ENCODE measurements around the gene MAT1A.
"Not testable (repeated sequence)": the region's sequence is repeated elsewhere in the genome, so short reads cannot be mapped to it uniquely, and the experiment has no call there.

The MAT1A gene

DNA sequence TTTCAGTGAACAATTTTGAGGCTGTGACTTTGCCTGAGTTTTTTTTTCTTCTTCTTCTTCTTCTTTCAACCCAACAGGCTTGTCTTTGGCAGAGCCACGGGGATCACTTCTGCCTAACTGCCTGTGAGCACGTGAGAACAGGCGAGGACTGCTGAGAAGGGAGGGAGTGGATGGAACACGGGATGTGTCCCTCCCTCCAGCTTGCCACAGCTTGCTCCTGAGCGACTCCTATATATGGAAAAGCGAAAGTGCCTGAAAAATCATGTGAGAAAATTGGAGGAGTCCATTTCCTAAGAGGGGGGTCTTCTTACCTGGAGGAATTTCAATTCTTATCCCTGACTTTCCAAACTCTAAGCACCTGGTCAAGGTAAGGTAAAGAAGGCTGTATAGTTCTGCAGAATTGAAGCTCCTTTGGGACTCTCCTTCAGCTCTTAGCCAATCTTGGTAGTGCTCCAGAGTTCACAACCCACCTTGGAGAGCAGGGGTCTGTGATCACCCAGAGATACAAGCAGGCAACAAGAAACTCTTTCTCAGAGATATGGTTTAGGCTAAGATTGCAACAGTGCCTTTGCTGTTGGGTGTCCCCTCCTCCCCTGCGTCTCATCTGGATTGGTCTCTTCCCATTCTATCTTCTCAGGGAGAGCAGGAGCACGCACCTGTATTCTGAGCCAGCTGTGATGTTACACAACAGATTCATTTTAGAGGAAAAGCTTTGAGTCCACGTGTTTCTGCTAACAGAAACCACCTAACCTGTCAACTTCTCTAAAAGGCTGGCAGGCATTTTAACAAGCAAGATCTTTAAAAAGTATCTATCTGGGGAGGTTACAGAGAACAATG is at the start of gene MAT1A:
Gene MAT1A, minus strand, starts transcription at position 208 of the 837 bp plus-strand sequence. CDS start 235 bp downstream, outside the sequence.
- no peak for DNase-seq

DNA sequence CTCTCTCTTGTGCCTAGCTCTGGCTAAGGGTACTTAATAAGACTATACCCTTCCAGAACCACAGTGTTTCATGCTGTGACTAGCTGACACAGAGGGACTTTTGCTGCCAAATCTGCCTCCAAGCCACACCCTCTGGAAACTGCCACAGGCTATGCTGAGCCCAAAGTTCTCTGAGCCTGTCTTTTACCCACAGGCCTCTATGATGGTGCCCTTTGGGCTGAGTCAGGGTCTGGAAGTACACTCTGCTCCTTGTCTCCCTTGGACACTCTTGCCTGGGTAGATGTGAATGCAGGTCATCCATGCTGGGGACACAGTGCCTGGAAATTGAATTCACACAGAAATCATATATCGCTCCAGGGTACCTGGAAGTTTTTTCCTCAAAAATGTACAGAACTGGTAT is 44.5 kb upstream of the MAT1A start:
- no peak for DNase-seq

DNA sequence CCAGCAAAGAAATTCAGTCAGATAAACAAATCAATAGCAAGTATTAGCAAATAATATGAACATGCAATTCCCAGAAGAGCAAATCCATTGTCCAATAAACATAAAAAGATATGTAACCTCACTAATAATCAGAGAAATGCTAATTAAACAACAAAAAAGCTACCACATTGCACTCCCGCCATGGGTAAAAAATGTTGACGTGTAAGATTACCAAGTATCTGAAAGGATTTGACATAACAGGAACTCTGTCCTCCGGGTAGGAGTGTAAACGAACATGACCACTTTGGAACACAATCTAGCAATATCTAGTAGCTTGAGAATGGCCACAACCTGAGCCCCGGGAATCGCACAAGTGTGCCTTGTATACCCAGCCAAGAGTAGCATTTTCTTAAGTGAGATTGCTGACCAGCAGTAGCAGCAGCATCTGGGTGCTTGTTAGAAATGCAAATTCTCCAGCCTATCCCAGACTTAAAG is 35.5 kb upstream of the MAT1A start:
- no peak for DNase-seq

DNA sequence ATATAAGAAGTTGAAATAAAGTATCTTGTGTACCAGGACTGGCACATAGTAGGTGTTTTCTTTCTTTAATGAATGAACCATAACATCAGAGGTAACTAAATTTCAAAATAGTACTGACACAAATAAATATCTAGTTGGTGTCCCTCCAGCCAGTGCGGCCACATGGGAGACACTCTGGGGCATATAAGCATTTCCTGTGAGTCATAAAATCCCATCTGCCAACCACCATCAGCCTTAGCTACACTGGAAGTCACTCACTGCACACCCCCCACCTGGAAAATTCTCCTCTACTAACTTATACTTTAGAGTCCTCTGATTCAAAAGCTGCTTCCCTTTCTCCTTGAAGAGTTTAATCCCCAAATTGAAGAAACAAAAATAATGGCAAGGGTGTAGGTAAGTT is 34.6 kb upstream of the MAT1A start:
- DNase-seq = no peak

DNA sequence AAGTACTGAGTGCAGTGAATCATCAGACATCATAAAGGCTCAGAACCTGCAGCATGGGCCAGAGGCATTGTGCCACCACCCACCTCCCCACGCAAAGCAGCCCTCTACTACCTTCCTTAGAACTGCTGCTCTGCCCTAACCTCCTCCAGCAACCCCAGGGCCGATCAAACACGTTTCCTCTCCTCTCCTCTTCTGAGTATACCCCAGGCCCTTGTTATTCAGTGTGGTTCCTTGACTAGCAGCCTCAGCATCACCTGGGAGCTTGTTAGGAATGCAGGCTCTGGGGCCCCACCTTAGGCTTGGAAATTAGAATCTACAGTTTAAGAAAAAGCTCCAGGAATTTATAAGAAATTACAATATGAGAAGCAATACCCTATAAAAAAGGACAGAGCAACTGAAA is 33.9 kb upstream of the MAT1A start:
- no peak for DNase-seq

DNA sequence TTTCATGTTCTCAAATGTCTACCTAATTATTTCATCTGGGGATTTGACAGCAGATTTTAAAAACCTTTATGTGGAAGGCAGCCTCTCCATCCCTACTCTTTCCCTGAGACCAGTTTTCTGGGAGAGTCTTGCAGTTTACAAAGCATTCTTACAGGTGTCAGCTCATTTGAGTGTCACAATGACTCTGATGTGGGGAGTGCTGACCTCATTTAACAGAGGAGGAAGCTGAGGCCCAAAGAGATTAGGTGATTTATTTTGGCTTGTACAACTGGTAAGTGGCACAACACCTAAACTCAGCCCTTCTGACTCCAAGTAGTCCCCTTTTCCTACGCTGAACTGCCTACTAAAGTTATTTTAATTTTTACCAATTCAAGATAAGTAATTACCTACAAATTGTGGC is 33.3 kb upstream of the MAT1A start:
- DNase-seq = no peak

DNA sequence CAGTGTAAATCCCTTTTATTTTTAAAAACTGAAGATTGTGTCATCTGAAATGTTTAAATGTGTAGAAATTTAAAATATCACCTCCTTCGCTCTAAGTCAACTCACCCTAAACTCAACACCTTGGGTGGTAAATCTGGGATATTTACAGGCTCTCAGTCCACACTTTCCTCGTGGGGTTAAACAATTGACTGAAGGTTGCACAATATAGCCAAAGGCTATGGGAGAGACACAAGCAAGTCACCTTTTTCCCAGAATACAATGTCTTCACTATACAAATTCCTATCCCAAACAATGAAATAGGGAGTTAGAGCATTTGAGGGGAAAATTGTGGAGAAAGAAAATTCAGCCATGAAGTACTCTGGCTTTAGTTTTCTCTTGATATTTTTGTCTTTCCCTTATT is 32.7 kb upstream of the MAT1A start:
- DNase-seq = no peak

DNA sequence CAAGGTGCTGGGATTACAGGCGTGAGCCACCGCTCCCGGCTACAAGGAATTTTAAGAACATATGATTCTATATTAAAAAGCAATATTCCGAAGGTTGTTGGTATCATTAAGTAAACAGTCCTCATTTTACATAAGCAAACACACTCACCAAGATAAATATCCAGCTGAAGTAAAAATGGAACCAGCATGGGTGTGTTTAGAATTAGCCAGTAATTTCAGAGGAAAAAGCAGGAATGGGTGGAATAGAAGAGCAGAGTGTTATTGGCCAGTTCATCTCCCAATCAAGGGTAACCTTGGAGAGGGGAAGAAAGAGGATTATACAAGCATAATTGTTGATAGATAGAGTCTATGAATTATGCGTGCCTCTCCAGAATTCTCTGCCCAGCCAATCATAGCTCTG is 31.7 kb upstream of the MAT1A start:
- no peak for DNase-seq

DNA sequence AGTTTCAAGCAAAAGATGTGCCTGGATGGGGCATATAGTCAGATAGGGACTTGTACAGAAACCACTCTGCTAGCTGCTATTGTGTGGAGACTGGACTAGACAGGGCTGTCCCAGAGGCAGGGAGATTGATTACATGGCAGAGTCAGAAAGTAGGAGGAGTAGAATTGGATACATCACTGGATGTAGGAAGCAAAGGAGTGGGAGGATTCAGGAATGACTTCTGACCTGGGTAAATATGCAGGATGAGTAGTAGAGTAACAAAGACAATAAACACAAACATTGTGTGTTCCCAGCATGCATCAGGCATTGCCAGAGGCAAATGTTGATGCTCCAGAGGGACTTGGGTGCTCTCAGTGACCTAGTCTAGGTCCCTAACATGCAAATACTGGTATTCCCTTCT is 30.9 kb upstream of the MAT1A start:
- no peak for DNase-seq

DNA sequence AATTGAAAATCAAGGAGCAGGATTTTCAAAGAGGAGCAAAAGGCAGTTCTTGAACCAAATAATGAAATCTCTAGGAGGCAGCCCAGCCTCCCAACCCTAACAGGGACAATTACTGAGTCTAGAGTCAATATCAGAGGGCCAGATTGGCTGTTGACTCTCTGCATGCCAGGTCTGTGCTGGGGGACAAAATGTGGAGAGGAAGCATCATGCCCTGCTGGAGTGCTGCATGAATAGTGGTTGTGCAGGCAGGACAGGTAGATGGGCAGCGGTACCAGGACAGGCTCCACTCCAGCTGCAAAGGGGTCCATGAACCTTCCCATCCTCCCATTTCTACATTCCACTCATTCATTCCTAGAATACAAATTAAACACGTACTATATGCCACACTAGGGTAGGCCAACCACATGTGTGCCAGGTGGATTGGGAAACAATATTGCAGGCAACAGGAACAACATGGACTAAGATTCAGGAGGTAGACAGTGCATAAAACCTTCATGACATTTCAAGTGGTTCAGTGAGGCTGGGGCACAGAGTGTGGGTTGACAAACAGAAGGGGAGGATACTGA is 30.4 kb upstream of the MAT1A start:
- no peak for DNase-seq

DNA sequence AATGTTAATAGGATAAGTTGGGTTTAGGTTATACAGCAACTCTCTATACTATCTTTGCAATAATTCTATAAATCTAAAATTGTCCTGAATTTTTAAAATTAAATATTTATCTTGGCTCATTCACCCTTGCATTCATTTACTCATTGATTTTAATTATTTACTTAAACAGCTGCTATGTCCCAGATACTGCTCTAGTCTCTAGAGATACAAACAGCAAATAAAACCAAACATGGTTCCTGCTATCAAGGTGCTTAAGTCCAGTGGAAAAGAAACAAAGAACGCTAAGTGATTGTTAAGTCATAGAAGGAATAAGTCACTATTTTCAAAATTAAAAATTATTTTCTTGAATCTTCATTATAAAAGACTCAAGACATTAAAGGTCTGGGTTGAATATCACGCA is 29.9 kb upstream of the MAT1A start:
- no peak for DNase-seq

DNA sequence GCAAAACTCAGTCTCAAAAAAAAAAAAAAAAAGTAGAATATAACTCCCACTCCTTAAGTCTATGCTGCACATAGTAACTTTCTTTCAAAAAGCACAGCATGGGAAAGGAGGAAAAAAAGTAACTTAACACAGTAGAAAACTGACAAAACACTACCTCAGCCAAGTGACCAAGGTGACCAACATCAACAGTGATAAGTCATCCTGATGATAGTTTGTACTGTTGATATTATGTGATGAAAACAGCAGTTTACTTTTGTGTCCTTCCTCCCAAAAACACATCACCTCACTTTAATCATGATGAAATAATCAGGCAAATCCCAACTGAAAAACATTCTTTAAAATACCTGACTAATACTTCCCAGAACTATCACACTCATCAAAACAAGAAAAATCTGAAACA is 29.3 kb upstream of the MAT1A start:
- DNase-seq = no peak

DNA sequence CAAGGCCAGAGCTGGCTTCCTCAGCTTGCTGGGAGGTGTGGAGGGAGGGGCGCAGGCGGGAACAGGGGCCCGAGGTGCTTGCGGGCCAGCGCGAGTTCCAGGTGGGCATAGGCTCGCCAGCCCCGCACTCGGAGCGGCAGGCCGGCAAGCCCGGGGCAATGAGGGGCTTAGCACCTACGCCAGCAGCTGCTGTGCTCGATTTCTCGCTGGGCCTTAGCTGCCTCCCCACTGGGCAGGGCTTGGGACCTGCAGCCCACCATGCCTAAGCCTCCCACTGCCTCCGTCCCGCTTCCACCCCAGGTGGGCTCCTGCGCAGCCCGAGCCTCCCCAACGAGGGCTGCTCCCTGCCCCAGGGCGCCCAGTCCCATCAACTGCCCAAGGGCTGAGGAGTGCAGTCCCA is 25.9 kb upstream of the MAT1A start:
- DNase-seq = no peak

DNA sequence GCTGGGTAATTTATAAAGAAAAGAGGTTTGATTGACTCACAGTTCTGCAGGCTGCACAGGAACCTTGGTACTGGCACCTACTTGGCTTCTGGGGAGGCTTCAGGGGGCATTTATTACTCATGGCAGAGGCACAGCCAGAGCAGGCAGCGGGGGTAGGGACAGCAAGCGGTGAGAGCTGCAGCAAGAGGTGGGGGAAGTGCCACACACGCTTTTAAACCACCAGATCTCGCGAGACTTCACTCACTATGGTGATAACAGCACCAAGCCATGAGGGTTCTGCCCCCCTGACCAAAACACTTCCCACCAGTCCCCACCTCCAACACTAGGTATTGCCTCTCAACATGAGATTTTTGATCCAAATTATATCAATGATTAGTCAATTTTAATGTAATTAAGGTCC is 24.1 kb upstream of the MAT1A start:
- no peak for DNase-seq

DNA sequence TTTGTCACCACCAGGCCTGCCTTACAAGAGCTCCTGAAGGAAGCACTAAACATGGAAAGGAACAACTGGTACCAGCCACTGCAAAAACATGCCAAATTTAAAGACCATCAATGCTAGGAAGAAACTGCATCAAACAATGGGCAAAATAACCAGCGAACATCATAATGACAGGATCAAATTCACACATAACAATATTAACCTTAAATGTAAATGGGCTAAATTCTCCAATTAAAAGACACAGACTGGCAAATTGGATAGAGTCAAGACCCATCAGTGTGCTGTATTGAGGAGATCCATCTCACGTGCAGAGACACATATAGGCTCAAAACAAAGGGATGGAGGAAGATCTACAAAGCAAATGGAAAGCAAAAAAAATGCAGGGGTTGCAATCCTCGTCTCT is 16.5 kb upstream of the MAT1A start:
- DNase-seq = not testable (repeated sequence)

DNA sequence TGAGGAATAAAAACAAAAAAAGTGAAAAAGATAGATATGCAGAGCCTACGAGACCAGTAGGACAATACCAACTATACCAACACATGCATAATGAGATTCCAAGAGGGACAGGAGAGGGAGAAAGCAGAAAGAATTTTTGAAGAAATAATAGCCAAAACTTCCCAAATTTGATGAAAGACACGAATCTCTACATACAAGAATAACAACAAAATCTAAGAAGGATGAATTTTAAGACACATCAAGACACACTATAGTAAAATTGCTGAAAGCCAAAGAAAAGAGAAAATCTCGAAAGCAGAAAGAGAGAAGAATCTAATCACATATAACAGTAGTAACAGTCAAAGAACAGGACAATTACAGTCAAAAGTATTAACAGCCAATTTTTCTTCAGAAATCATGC is 7.5 kb upstream of the MAT1A start:
- DNase-seq = no peak

DNA sequence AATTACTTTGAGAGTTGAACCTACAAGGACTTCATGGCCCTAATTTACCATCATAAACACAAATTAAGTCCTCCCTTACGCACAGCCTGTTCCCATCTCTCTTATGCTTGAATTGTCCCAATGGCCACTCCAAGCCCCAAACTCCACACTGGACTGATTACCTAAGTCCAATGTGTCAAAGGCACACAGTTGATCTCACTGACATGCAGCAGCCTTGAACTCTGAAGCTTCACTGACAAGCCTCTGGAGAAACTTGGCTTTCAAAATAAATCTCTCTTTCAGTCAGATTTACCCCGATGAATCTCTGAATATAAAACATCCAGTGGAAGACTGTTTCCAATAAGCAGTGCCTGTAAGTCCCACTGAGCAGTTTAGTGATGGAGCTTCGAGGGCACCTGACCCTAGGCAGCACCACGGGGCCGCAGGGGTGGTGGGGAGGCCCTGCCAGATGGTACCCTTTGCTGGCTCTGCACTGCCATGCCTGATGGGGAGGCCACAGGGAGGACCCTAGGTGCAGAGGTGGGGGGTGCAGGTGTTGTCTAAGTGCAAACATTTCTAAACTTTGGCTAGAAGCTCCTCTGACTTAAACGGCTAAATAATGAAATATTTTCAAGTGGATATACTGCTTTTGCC is 3.3 kb upstream of the MAT1A start:
- DNase-seq = no peak

DNA sequence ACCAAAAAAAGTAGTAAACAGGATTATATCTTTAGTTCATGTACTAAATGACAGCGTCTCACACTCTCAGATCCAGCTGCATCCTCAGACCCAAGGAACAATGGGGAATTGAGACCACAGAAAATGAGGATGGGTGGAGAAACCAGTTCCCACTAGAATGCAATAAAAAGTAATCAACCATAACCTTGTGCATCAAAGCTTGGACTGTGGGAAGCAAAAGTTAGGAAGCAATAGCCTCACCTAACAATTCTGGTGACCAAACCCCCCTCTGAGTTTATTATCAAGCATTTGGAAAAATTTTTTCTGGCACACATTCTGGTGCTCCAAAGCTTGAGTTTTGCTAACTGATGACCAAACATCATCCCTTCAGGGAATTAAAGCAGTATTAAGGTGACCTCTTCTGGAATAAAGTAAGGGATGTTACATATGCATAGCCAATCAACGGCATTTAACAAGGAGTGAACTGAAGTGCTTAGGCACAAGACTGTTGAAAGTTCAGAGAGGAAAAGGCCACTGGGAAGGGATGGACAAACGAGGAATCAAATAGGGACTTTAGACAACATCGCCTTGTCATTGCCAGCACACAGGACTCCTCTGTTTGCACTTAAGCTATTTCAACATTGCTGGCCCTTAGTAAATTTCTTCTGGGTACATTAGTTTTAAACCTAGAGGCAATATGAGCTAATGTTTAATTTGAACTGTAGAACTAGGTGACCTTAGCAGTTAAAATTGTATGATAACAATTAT is 1.2 kb upstream of the MAT1A start:
- no peak for DNase-seq

DNA sequence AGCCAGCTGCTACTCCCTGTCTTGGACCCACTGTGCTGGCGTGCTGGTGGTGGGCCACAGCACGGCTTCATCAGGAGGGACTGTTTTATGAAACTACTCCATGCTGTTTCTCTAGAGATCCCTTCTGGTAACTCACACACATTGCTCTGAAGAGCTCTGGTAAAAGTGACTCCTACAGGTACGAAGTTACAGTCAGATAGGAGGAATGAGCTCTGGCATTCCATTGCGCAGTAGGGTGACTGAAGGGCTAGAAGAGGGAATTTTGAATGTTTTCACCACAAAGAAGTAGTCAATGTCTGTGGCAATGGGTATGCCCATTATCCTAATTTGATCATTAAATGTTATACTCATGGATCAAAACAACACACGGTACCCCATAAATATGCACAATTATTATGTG is 609 bp downstream of the MAT1A start:
- DNase-seq = no peak

DNA sequence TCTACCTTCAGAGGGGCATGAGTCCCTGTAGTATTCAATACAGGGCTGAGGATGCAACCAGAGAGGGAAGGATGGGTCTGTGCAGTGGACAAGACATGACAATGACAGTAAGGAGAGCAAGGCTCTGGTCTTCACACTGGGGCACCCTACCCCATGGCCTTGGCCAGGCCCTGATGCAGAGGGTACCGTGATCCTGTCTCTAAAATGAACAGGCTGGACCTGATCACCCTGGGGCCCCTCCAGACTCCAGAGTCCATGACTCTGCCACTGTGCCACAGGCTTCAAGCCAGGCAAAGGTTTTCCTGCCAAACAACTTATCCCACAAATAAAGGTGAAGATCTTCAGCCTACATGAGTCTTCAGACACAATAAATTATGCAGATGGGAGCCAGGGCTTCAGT is 4.9 kb downstream of the MAT1A start:
- no peak for DNase-seq

DNA sequence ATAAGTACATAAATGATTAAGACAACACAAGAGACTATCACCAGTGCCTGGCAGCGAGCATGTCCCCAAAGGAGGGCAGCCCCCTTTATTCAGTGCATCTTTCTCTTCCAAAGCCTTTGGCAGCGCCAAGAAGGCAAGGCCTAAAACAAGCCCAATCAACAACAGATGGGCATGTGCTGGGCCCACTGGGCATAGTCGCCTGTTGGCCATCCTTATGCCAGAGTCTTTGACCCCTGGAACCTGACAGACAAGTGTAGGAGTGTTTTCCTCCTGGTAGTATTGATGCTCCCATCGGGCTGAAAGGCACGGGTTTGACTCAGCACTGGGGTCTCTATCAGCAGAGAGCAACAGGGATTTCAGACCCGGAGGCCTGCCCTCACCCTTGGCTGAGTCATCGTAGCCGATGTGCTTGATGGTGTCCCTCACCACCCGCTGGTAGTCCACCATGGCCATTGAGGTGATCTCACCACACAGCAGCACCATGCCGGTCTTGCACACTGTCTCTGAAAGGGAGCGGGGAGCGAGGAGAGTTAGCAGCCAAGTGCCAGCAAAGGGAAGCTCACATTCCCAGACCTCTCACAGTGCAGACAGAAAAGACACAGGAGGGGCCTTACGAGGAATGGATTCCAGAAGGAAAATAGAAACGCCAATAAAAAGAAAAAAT is 5.8 kb downstream of the MAT1A start:
- no peak for DNase-seq

DNA sequence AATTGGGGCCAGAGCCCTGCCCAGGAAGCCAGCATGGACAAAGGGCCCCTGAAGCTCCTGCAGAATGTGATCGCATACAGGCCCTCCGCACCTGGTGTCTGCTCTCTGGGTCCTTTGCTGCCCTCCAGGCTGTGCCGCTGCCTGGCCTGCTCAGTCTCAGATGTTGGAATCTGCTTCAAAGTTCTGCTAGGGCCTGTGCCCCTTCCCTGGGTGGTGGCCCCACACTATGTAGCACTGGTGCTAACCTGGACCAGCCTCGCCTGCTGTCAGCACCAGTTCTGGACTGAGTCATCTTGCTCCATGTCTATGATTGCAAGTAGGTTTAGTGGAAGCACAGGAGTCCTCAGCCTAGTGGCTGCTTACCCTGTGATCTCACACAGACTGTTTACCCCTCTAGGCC is 6.3 kb downstream of the MAT1A start:
- DNase-seq = no peak

Data from activated effector memory CD4-positive, alpha-beta T cell treated with Interleukin-2 at 50 U/mL for 16 hours (primary cell).